Fibroblast of lung (primary cell): Measurements from ENCODE around the gene MATN1. TPM values are rescaled to one million over a fixed set of nuclear protein-coding genes. Genes with fewer than 3 reads are reported as not detected.

Experiments used
- DNase-seq, 2 donors: peaks; one replicate each; pipeline versions ENCODE4 v3.0.0 to v3.0.0-alpha.2; 2010; ENCODE audit warnings: low read depth in 2 of 2
- H2AFZ ChIP-seq: 2 replicates; pipeline ENCODE4 v1.5.1; 2012; ENCODE audit warnings: low read length, control low read depth, inconsistent platforms
- H3K27ac ChIP-seq: 2 replicates; pipeline ENCODE4 v1.5.1; 2011; ENCODE audit warnings: low read length, control low read depth; ENCODE audit not compliant: insufficient read depth
- H3K27me3 ChIP-seq: 2 replicates; pipeline ENCODE4 v1.5.1; 2011; ENCODE audit warnings: mild to moderate bottlenecking, low read length; ENCODE audit not compliant: control insufficient read depth, insufficient read depth
- H3K36me3 ChIP-seq: 2 replicates; pipeline ENCODE4 v1.5.1; 2011; ENCODE audit warnings: low read length; ENCODE audit not compliant: control insufficient read depth, insufficient read depth
- H3K4me1 ChIP-seq: 2 replicates; pipeline ENCODE4 v1.5.1; 2011; ENCODE audit warnings: low read length; ENCODE audit not compliant: control insufficient read depth, insufficient read depth; ENCODE audit errors: extremely low read depth
- H3K4me2 ChIP-seq: 2 replicates; pipeline ENCODE4 v1.5.1; 2011; ENCODE audit warnings: low read length, control low read depth; ENCODE audit not compliant: insufficient read depth; ENCODE audit errors: extremely low read depth
- H3K4me3 ChIP-seq, 4 experiments: fragments of 200-600 bp in 1 of 4; sonication (generic) in 1 of 4; replicated peaks in 1 of 4; 2 replicates each; pipeline ENCODE4 v1.5.1; 2011 to 2016; ENCODE audit warnings: low read length in 4 of 4, low read depth in 3 of 4, mild to moderate bottlenecking in 3 of 4, control low read depth in 2 of 4, inconsistent platforms in 1 of 4, mixed read lengths in 1 of 4; ENCODE audit not compliant: insufficient read depth in 1 of 4; ENCODE audit errors: control extremely low read depth in 1 of 4
- H3K79me2 ChIP-seq: 2 replicates; pipeline ENCODE4 v1.5.1; 2012; ENCODE audit warnings: mild to moderate bottlenecking, low read length, inconsistent platforms; ENCODE audit not compliant: control insufficient read depth, insufficient read depth
- H3K9ac ChIP-seq: 2 replicates; pipeline ENCODE4 v1.5.1; 2011; ENCODE audit warnings: mild to moderate bottlenecking, low read length, control low read depth; ENCODE audit not compliant: insufficient read depth
- H3K9me3 ChIP-seq: 2 replicates; pipeline ENCODE4 v1.5.1; 2012; ENCODE audit warnings: low read depth, low read length; ENCODE audit not compliant: control insufficient read depth, insufficient read depth
- H4K20me1 ChIP-seq: 2 replicates; pipeline ENCODE4 v1.5.1; 2011; ENCODE audit warnings: low read length; ENCODE audit not compliant: control insufficient read depth, insufficient read depth; ENCODE audit errors: extremely low read depth
- CTCF ChIP-seq, 2 donors: IDR thresholded peaks in 1 of 2; conservative IDR thresholded peaks in 1 of 2; 1 replicate in 1 of 2; 2 replicates in 1 of 2; pipeline ENCODE4 v1.5.1; 2011 to 2012; ENCODE audit warnings: low read length in 2 of 2, control low read depth in 1 of 2, inconsistent platforms in 1 of 2, low read depth in 1 of 2, mild to moderate bottlenecking in 1 of 2
- EZH2 ChIP-seq: IDR thresholded peaks from 2 replicates; pipeline ENCODE4 v1.5.1; 2012; ENCODE audit warnings: low read length, control low read depth, mild to moderate bottlenecking; ENCODE audit errors: missing control alignments
- polyA plus RNA-seq, 2 donors: library from polyadenylated mRNA; depleted of rRNA in 1 of 2; stranded (reverse) in 1 of 2; unstranded in 1 of 2; fragments of >200 nt; gene quantifications; 2 replicates each; pipeline ENCODE4 v1.2.1, GENCODE V29; 2011 to 2012; ENCODE audit warnings: missing spikeins in 1 of 2
- total RNA-seq: library from RNA; depleted of rRNA; stranded (reverse); fragments of >200 nt; gene quantifications from 2 replicates; pipeline ENCODE4 v1.2.1, GENCODE V29; 2014

The MATN1 gene
- total and polyA plus RNA-seq, 2 donors (not counting 1 experiment from before 2014, with no cell fraction given): not detected

- no peak overlapping the region for H2AFZ ChIP-seq
- no peaks in the 10 kb centered on the region for H3K4me1 ChIP-seq
- no peaks in the 10 kb centered on the region for H3K79me2 ChIP-seq
- H4K20me1 ChIP-seq: no peaks in the 10 kb centered on the region
- no peak overlapping the region for H3K4me3 ChIP-seq
- no peaks in the 10 kb centered on the region for H3K9me3 ChIP-seq
- DNase-seq: no peak
- H3K27ac ChIP-seq: no peak overlapping the region
- H3K27me3 ChIP-seq: peaks cover 23% of the 10 kb centered on the region
- no peak overlapping the region for H3K4me2 ChIP-seq
- no peaks in the 10 kb centered on the region for H3K36me3 ChIP-seq
- TF ChIP-seq CTCF (conservative IDR thresholded peaks at IDR 0.05 in 1 of 2, IDR thresholded peaks at IDR 0.05 in 1 of 2; ENCODE audit: low read depth in 1 of 2, low read length in 2 of 2) (no peak), EZH2 (no peak)
- no peak overlapping the region for H3K9ac ChIP-seq
Observed at GRCh38 chr1:30682396-30683275, 40.7 kb downstream of the MATN1 start.

GRCh38 chr1:30681782-30682181, 41.6 kb downstream of the MATN1 start:
- H3K79me2 ChIP-seq: no peaks in the 10 kb centered on the region
- H3K4me2 ChIP-seq: no peak overlapping the region
- H2AFZ ChIP-seq: no peak overlapping the region
- H3K4me3 ChIP-seq: no peak overlapping the region
- H3K4me1 ChIP-seq: no peaks in the 10 kb centered on the region
- DNase-seq: no peak
- H4K20me1 ChIP-seq: no peaks in the 10 kb centered on the region
- no peaks in the 10 kb centered on the region for H3K9me3 ChIP-seq
- no peak for TF ChIP-seq CTCF (conservative IDR thresholded peaks at IDR 0.05 in 1 of 2, IDR thresholded peaks at IDR 0.05 in 1 of 2; ENCODE audit: low read depth in 1 of 2, low read length in 2 of 2)
- TF ChIP-seq EZH2: no peak
- H3K36me3 ChIP-seq: no peaks in the 10 kb centered on the region
- peaks cover 23% of the 10 kb centered on the region for H3K27me3 ChIP-seq
- no peak overlapping the region for H3K27ac ChIP-seq
- no peak overlapping the region for H3K9ac ChIP-seq

- DNase-seq: no peak
- H3K36me3 ChIP-seq: no peaks in the 10 kb centered on the region
- H4K20me1 ChIP-seq: no peaks in the 10 kb centered on the region
- H2AFZ ChIP-seq: no peak overlapping the region
- no peak overlapping the region for H3K27ac ChIP-seq
- H3K4me3 ChIP-seq: no peak overlapping the region
- no peak overlapping the region for H3K4me2 ChIP-seq
- H3K27me3 ChIP-seq: peaks cover 17% of the 10 kb centered on the region
- TF ChIP-seq CTCF (conservative IDR thresholded peaks at IDR 0.05 in 1 of 2, IDR thresholded peaks at IDR 0.05 in 1 of 2; ENCODE audit: low read depth in 1 of 2, low read length in 2 of 2): no peak
- no peak for TF ChIP-seq EZH2
- no peak overlapping the region for H3K9ac ChIP-seq
- H3K79me2 ChIP-seq: no peaks in the 10 kb centered on the region
- H3K4me1 ChIP-seq: no peaks in the 10 kb centered on the region
- H3K9me3 ChIP-seq: no peaks in the 10 kb centered on the region
Observed at GRCh38 chr1:30680879-30681278, 42.5 kb downstream of the MATN1 start.
